Lower leg skin (tissue), 4 donors: ENCODE data around the gene LRP5. TPM values are rescaled to one million over a fixed set of nuclear protein-coding genes. Genes with fewer than 3 reads are reported as not detected.
A peak's percentile ranks its signal among the peaks of the same experiment; 100 is the strongest.

ENCODE experiments used
- DNase-seq, 2 donors: peaks; one replicate each; pipeline ENCODE4 v3.0.0-alpha.2; 2019; ENCODE audit warnings: low spot score in 2 of 2
- H3K4me3 ChIP-seq: fragments of 200-600 bp; sonication (generic); 2 replicates; pipeline ENCODE4 v1.5.1; 2017; ENCODE audit warnings: mild to moderate bottlenecking, low read depth; ENCODE audit not compliant: poor library complexity, severe bottlenecking
- POLR2A ChIP-seq, 2 donors: fragments of 450-650 bp; IDR thresholded peaks; one replicate each; pipeline ENCODE4 v1.6.1; 2016 to 2017; ENCODE audit warnings: antibody characterized with exemption in 2 of 2, mild to moderate bottlenecking in 1 of 2, moderate library complexity in 1 of 2
- WGBS, 2 donors: methylation state at CpG; one replicate each; pipeline ENCODE4 v1.1.5; 2018; 5-methylcytosine and 5-hydroxymethylcytosine counted together
- intact Hi-C: fragments of 100-400 bp; cut with DNase I; formaldehyde crosslinking; loops from one replicate; pipeline ENCODE4 v1.15.0; 2023; ENCODE audit warnings: low total_unique reads
- total RNA-seq, 4 donors: library from RNA; depleted of rRNA; stranded (reverse); fragments of >200 nt; gene quantifications; one replicate each; pipeline ENCODE4 v1.1.0, GENCODE V29; 2016
- TF ChIP-seq, protein P1 (sequence below), 3 donors: fragments of 450-650 bp; IDR thresholded peaks; one replicate each; pipeline ENCODE4 v1.5.1; 2016; ENCODE audit warnings: antibody characterized with exemption in 3 of 3, mild to moderate bottlenecking in 3 of 3, moderate library complexity in 2 of 3

The LRP5 gene
- total RNA-seq, 4 donors from 2014 or later = 25.0 to 53.5 (median 29.3) TPM

DNA sequence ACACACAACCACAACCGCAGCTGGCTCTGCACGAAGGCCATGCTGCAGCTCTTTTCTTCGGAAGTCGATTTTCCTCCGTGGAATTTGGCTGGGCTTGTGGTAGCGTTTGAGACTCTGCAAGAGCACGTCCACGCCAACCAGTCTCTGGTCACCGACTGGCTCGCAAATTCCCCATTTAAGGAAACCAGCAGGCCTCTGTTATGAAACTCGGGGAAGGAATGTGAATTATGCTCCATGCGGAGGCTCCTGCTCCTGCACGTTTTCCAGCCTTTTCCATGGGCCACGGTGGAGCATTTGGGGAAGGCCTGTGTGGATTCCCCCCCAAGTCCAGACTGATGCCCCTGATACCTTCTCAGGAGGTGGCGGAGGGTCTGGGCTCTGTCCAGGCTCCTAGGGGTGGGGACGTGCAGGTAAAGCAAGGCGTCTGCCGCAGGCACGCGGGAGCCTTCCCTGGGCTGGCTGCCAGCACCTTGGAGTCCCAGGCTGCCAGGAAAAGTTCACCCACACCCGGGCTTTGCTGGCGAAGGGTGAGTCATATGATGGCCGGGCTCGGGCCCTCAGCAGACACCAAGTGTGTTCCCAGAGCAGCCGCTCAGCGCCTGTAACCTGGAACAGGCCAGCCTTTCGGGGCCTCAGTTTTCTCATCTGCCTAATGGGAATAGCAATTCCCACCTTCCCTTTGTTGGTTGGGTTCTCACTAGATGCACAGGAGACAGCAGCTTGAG lies 41.9 kb downstream of the LRP5 start:
- intact Hi-C loops = no loop called here
- TF ChIP-seq, protein P1, sequence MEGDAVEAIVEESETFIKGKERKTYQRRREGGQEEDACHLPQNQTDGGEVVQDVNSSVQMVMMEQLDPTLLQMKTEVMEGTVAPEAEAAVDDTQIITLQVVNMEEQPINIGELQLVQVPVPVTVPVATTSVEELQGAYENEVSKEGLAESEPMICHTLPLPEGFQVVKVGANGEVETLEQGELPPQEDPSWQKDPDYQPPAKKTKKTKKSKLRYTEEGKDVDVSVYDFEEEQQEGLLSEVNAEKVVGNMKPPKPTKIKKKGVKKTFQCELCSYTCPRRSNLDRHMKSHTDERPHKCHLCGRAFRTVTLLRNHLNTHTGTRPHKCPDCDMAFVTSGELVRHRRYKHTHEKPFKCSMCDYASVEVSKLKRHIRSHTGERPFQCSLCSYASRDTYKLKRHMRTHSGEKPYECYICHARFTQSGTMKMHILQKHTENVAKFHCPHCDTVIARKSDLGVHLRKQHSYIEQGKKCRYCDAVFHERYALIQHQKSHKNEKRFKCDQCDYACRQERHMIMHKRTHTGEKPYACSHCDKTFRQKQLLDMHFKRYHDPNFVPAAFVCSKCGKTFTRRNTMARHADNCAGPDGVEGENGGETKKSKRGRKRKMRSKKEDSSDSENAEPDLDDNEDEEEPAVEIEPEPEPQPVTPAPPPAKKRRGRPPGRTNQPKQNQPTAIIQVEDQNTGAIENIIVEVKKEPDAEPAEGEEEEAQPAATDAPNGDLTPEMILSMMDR (IDR thresholded peaks at IDR 0.05) = no peak
- peak; percentile 75 to 95 for DNase-seq
- H3K4me3 ChIP-seq = no peak overlapping the region
- 25 to 26% methylated on average over 27 of the region's 27 CpGs for whole genome bisulfite sequencing, 2 donors

- no peak for TF ChIP-seq POLR2A (IDR thresholded peaks at IDR 0.05)
- no peak for DNase-seq
- no peak overlapping the region for H3K4me3 ChIP-seq
- 91 to 93% methylated on average over 5 to 7 of the region's 7 CpGs for WGBS, 2 donors
- intact Hi-C loops = no loop called here
Measured at GRCh38 chr11:68355471-68355870, 43.1 kb downstream of the LRP5 start.

DNA sequence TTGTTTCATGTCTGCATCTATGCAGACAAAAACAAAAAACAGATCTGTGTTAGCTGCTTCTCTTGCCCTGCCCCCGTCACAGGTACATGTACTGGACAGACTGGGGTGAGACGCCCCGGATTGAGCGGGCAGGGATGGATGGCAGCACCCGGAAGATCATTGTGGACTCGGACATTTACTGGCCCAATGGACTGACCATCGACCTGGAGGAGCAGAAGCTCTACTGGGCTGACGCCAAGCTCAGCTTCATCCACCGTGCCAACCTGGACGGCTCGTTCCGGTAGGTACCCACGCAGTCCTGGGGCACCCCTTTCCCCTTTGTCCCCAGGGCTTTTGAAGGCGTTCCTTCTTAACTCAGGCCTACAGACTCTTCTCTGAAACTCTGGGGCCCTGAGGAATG lies 45.2 kb downstream of the LRP5 start:
- DNase-seq = no peak
- no peak overlapping the region for H3K4me3 ChIP-seq
- intact Hi-C loops = no loop called here
- WGBS, 2 donors = 83 to 86% methylated on average over 14 of the region's 14 CpGs
- TF ChIP-seq, protein P1 (IDR thresholded peaks at IDR 0.05) = no peak
- TF ChIP-seq POLR2A (IDR thresholded peaks at IDR 0.05) = no peak

DNA sequence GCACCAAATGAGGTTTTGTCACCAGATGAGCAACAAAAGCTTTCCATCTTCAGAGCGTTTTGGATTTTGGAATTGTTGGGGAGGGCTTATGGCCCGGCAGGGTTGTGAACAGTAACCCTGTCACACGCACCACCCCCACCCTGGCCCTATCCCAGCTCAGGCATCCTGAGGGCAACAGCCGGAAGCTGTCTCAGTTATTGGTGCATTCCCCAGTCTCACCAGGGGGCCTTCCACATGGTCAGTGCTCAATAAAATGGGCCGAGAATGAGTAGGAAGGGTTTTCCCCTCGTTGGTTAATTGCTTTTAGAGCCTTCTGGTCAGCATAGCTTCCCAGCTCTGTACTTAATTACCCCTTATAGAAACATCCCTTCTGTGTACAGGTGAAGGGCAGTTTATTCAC lies 46.0 kb downstream of the LRP5 start:
- 89 to 97% methylated on average over 6 of the region's 6 CpGs for WGBS, 2 donors
- DNase-seq = no peak
- TF ChIP-seq, protein P1 (IDR thresholded peaks at IDR 0.05) = no peak
- TF ChIP-seq POLR2A (IDR thresholded peaks at IDR 0.05) = no peak
- intact Hi-C loops = no loop called here
- H3K4me3 ChIP-seq = no peak overlapping the region

- TF ChIP-seq, protein P1 (IDR thresholded peaks at IDR 0.05) = no peak
- TF ChIP-seq POLR2A (IDR thresholded peaks at IDR 0.05) = no peak
- WGBS, 2 donors = 96 to 99% methylated on average over 8 of the region's 8 CpGs
- intact Hi-C loops = no loop called here
- no peak overlapping the region for H3K4me3 ChIP-seq
- no peak for DNase-seq
Measured at GRCh38 chr11:68361702-68362101, 49.3 kb downstream of the LRP5 start.

- intact Hi-C loops = no loop called here
- WGBS, 2 donors = 87 to 90% methylated on average over 15 of the region's 15 CpGs
- no peak overlapping the region for H3K4me3 ChIP-seq
- TF ChIP-seq, protein P1 (IDR thresholded peaks at IDR 0.05) = no peak
- TF ChIP-seq POLR2A (IDR thresholded peaks at IDR 0.05) = no peak
- no peak for DNase-seq
Measured at GRCh38 chr11:68362801-68363379, 50.5 kb downstream of the LRP5 start.
